Central memory CD8-positive, alpha-beta T cell (primary cell): ENCODE measurements around the gene DHRS11.

Experiments
- ATAC-seq: fragments of 150-1000 bp; cut with Tn5 transposase; replicated peaks from 2 replicates; pipeline ENCODE4 v1.10.0; 2022; ENCODE audit warnings: mild to moderate bottlenecking, moderate FRiP score, moderate number of reproducible peaks; ENCODE audit not compliant: poor library complexity, severe bottlenecking; ENCODE audit errors: extremely low read depth
- DNase-seq, 2 donors: peaks; one replicate each; pipeline ENCODE4 v3.0.0; 2021; ENCODE audit warnings: low spot score in 2 of 2
- H3K27ac Mint-ChIP-seq: one replicate; pipeline ENCODE4 v1.8.0; 2022; ENCODE audit warnings: low read depth, mild to moderate bottlenecking, moderate library complexity, mixed read lengths
- H3K27me3 Mint-ChIP-seq: one replicate; pipeline ENCODE4 v1.8.0; 2022; ENCODE audit warnings: mixed read lengths
- H3K36me3 Mint-ChIP-seq: one replicate; pipeline ENCODE4 v1.8.0; 2022; ENCODE audit warnings: mild to moderate bottlenecking, moderate library complexity, mixed read lengths; ENCODE audit not compliant: insufficient read depth
- H3K4me1 Mint-ChIP-seq: one replicate; pipeline ENCODE4 v1.8.0; 2022; ENCODE audit warnings: mixed read lengths
- H3K4me3 Mint-ChIP-seq: one replicate; pipeline ENCODE4 v1.8.0; 2022; ENCODE audit warnings: mild to moderate bottlenecking, moderate library complexity, mixed read lengths
- H3K9me3 Mint-ChIP-seq: one replicate; pipeline ENCODE4 v1.8.0; 2022; ENCODE audit warnings: mixed read lengths

Gene DHRS11

GRCh38 chr17:36591434-36592315 lies at the start of gene DHRS11:
Gene DHRS11, plus strand, starts transcription at chr17:36591879. Its CDS starts 131 bp downstream, at chr17:36592010.
- no peaks in the 10 kb centered on the region for H3K27me3 Mint-ChIP-seq
- peaks cover 18% of the 10 kb centered on the region for H3K4me1 Mint-ChIP-seq

DNA sequence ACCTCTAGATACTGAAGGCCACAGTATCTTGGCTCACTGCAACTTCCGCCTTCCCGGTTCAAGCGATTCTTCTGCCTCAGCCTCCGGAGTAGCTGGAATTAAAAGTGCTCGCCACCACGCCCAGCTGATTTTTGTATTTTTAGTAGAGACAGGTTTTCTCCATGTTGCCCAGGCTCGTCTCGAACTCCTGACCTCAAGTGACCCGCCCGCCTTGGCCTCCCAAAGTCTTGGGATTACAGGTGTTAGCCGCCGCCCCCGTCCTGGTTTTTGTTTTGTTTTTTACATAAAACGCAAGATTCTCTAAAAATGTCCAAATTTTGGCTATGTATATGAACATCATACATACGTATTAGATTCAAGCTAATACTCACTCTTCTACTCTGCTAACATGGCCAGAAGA lies 48.9 kb upstream of the DHRS11 start:
- Mint-ChIP-seq H3K27ac (no peak overlapping the region), H3K36me3 (peaks cover 26% of the 10 kb centered on the region), H3K27me3 (no peaks in the 10 kb centered on the region), H3K4me3 (no peak overlapping the region), H3K9me3 (no peaks in the 10 kb centered on the region), H3K4me1 (peaks cover 20% of the 10 kb centered on the region)
- DNase-seq (no peak), ATAC-seq (no peak)

More at GRCh38 chr17:36591434-36592315, at the start of gene DHRS11:
- Mint-ChIP-seq H3K9me3 (no peaks in the 10 kb centered on the region), H3K27ac (peak within 1 kb of the TSS; percentile 69), H3K36me3 (peaks cover 31% of the 10 kb centered on the region), H3K4me3 (peak within 1 kb of the TSS; percentile 83)
- ATAC-seq, result peak; percentile 84
- DNase-seq, result peak; percentile 34 to 40

- Mint-ChIP-seq H3K9me3 (no peaks in the 10 kb centered on the region), H3K4me3 (peak overlapping the region; percentile 95), H3K27me3 (no peaks in the 10 kb centered on the region), H3K36me3 (peaks cover 28% of the 10 kb centered on the region), H3K27ac (peak overlapping the region; percentile 98), H3K4me1 (peaks cover 24% of the 10 kb centered on the region)
- DNase-seq (no peak), ATAC-seq (no peak)
These were observed 47.7 kb upstream of the DHRS11 start for GRCh38 chr17:36544044-36544306.

DNA sequence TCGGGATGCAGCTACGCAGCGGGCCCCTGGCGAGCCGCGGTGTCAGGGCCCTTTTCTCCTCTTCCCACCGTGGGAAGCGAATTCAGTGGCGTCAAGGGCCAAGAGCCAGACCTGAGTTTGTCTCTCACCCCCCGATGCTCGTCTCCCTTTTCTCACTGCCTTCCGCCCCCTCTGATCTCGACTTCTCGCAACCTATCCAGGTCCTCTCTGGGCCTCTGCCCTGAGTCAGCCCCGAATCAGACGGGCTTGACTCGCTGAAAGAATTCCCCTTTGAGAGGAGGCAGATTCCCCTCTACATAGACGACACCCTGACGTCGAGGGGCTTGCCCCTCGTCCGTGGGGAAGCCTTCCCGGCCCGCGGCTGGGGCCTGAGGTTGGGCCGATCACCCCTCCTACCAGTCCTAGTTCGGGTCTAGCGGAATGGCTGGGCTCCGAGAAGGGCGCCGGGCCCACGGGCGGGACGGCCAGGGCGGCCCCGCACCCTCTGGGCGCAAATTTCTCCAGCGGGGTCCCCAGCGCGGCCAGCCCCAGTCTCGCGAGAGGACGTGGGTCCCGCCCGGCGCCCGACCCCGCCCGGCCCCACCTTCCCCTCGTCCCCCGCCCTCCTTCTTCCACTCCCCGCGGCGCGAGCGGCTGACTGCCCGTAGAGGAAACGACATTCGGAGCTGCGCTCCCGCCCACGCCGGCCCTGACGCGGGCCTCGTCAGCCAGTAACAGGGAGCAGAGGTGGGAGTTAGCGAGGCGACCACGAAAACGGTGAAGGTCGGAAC lies 47.2 kb upstream of the DHRS11 start, which contains the start of gene GGNBP2:
GGNBP2 (plus strand) TSS at position 613 of the 770 bp plus-strand sequence. CDS start 806 bp downstream, outside the sequence.
- Mint-ChIP-seq H3K27ac (peak within 1 kb of the TSS; percentile 98), H3K4me1 (peaks cover 24% of the 10 kb centered on the region), H3K4me3 (peak within 1 kb of the TSS; percentile 95), H3K9me3 (no peaks in the 10 kb centered on the region), H3K36me3 (peaks cover 28% of the 10 kb centered on the region), H3K27me3 (no peaks in the 10 kb centered on the region)
- DNase-seq (peak; percentile 79 to 93), ATAC-seq (peak; percentile 77)

- Mint-ChIP-seq H3K27me3 (no peaks in the 10 kb centered on the region), H3K9me3 (no peaks in the 10 kb centered on the region), H3K27ac (peak overlapping the region; percentile 98), H3K36me3 (peaks cover 28% of the 10 kb centered on the region), H3K4me1 (peaks cover 23% of the 10 kb centered on the region), H3K4me3 (peak overlapping the region; percentile 95)
- DNase-seq (no peak), ATAC-seq (no peak)
These were observed 46.6 kb upstream of the DHRS11 start for GRCh38 chr17:36545077-36545464.

GRCh38 chr17:36545465-36546417 lies 45.9 kb upstream of the DHRS11 start:
- Mint-ChIP-seq H3K4me3 (peak overlapping the region; percentile 95), H3K27ac (peak overlapping the region; percentile 98), H3K9me3 (no peaks in the 10 kb centered on the region), H3K4me1 (peaks cover 29% of the 10 kb centered on the region), H3K36me3 (peaks cover 28% of the 10 kb centered on the region), H3K27me3 (no peaks in the 10 kb centered on the region)
- ATAC-seq (peak; percentile 82), DNase-seq (peak; percentile 93 to 97)

DNA sequence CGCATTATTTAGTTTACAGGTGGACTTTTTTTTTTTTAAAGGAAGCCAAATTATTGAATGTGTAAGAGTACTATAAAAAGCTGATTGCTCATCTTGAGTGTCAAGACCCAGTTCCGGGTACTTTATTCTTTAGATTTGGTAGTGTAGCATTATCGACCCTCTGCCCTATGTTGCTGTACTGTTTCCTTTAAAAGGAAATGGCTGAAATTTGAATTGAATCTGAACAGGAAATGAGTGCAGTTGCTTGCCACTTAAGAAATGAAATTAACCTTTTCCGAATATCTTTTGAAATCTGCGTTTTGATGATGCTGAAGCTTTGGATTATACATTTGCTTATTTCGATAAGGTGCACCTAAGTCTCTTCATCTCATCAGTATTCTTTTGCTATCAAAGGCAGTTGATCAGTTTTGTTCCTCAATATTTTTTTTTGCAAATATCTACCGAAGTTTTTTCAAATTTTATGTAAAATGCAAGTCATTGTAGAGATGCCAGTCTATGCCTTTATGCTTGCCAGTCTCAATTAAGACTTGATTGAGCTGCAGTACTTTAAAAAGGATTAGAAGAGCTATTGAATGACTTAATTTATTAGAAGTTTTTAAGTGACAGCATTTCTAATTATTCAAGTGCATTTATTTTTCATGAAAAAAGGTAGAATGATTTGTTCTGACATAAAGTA lies 45.1 kb upstream of the DHRS11 start:
- Mint-ChIP-seq H3K36me3 (peaks cover 31% of the 10 kb centered on the region), H3K27ac (peak overlapping the region; percentile 98), H3K4me1 (peaks cover 33% of the 10 kb centered on the region)

DNA sequence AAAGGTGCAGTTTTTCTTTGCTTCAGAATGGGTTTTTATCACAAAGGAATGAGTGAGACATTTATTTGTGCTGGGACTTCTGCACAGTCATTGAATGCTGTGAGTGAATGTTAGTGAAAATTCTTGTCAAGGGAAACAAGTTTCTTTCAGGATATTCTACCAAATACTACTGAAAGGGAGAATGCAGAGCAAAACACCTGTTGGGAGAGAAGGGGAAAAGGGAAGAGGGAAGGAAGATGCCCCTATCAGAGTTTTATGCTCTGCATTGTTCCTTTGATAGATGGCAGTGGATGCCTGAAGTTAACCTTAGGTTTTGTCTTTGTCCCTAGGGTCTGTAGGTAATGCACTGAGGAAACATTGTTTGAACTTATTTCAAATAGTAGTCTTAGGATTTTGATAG lies 43.9 kb upstream of the DHRS11 start:
- no peak overlapping the region for H3K4me3 Mint-ChIP-seq
- ATAC-seq (no peak), DNase-seq (no peak)
- peaks cover 33% of the 10 kb centered on the region for H3K4me1 Mint-ChIP-seq
- H3K27me3 Mint-ChIP-seq, result no peaks in the 10 kb centered on the region
- H3K36me3 Mint-ChIP-seq, result peaks cover 32% of the 10 kb centered on the region
- no peaks in the 10 kb centered on the region for H3K9me3 Mint-ChIP-seq
- H3K27ac Mint-ChIP-seq, result no peak overlapping the region

More for the DNA sequence above, 45.1 kb upstream of the DHRS11 start:
- Mint-ChIP-seq H3K27me3 (no peaks in the 10 kb centered on the region), H3K9me3 (no peaks in the 10 kb centered on the region), H3K4me3 (peak overlapping the region; percentile 95)
- ATAC-seq (no peak), DNase-seq (no peak)

DNA sequence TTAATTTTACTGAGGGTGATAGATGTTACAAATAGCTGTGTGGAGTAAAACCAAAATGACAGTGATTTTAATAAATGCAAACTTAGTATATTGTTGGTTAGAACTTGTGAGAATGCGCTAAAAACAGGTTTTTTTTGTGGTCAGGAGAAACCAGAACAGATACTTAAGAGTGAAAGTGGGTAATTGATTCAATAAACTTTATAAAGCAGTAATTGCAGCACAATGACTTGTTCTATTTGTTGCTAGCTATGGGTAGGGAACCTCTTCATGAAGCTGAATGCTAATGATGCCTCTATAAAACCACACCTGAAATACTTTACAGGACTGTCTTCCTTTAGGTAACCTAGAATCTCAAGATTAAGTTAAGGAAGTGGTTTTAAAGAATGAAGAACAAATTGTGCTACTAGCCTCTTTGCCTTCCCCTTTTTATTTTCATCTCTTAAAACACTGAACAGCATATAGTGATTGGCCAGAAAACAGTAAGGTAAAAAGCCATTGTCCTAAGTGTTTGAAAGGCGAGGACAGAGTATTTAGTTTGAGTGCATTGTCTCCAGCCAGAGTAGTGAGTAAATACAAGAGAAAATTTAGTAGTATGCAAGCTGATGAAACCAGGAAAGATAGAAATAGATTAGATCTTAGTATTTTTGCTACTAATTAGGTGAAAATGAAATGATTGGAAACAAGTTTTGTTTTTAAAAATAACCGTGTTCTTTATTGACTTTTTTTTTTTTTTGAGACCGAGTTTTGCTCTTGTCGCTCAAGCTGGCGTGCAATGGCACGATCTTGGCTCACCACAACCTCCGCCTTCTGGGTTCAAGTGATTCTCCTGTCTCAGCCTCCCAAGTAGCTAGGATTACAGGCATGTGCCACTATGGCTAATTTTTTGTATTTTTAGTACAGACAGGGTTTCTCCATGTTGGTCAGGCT lies 40.9 kb upstream of the DHRS11 start:
- no peaks in the 10 kb centered on the region for H3K9me3 Mint-ChIP-seq
- peak overlapping the region; percentile 74 for H3K27ac Mint-ChIP-seq
- peaks cover 41% of the 10 kb centered on the region for H3K4me1 Mint-ChIP-seq
- DNase-seq (no peak), ATAC-seq (peak; percentile 41)
- H3K4me3 Mint-ChIP-seq, result peak overlapping the region; percentile 55
- H3K36me3 Mint-ChIP-seq, result peaks cover 25% of the 10 kb centered on the region
- no peaks in the 10 kb centered on the region for H3K27me3 Mint-ChIP-seq

- H3K4me3 Mint-ChIP-seq, result peak overlapping the region; percentile 25
These were observed 38.2 kb upstream of the DHRS11 start for GRCh38 chr17:36553459-36553858.

GRCh38 chr17:36566081-36566480 lies 25.6 kb upstream of the DHRS11 start:
- DNase-seq (no peak), ATAC-seq (no peak)
- Mint-ChIP-seq H3K9me3 (no peaks in the 10 kb centered on the region), H3K36me3 (peaks cover 87% of the 10 kb centered on the region), H3K27me3 (no peaks in the 10 kb centered on the region), H3K4me1 (peaks cover 25% of the 10 kb centered on the region), H3K27ac (no peak overlapping the region), H3K4me3 (no peak overlapping the region)

More at GRCh38 chr17:36553459-36553858, 38.2 kb upstream of the DHRS11 start:
- peaks cover 40% of the 10 kb centered on the region for H3K36me3 Mint-ChIP-seq
- no peak for DNase-seq
- no peak overlapping the region for H3K27ac Mint-ChIP-seq
- no peaks in the 10 kb centered on the region for H3K27me3 Mint-ChIP-seq
- ATAC-seq, result no peak
- H3K4me1 Mint-ChIP-seq, result peaks cover 46% of the 10 kb centered on the region
- no peaks in the 10 kb centered on the region for H3K9me3 Mint-ChIP-seq
